Fibroblast of the aortic adventitia (primary cell): ENCODE results near the gene DOCK11. TPM values are rescaled to one million over a fixed set of nuclear protein-coding genes. Genes with fewer than 3 reads are reported as not detected.

Source experiments
- DNase-seq: peaks from one replicate; pipeline ENCODE4 v3.0.0-alpha.2; 2010; ENCODE audit warnings: low read depth
- H3K4me3 ChIP-seq: 2 replicates; pipeline ENCODE4 v1.5.1; 2011; ENCODE audit warnings: low read depth, mild to moderate bottlenecking, control low read depth, low read length, moderate library complexity
- total RNA-seq: library from RNA; depleted of rRNA; stranded (reverse); fragments of >200 nt; gene quantifications from 2 replicates; pipeline ENCODE4 v1.2.3, GENCODE V29; 2012; ENCODE audit warnings: low replicate concordance
- TF ChIP-seq, protein P1 (sequence below): IDR thresholded peaks from 2 replicates; pipeline ENCODE4 v1.5.1; 2011; ENCODE audit warnings: mild to moderate bottlenecking, low read length, control low read depth, inconsistent platforms; ENCODE audit not compliant: insufficient read depth

DOCK11 gene
- total RNA-seq, 1 donor: 34.8 TPM

DNA sequence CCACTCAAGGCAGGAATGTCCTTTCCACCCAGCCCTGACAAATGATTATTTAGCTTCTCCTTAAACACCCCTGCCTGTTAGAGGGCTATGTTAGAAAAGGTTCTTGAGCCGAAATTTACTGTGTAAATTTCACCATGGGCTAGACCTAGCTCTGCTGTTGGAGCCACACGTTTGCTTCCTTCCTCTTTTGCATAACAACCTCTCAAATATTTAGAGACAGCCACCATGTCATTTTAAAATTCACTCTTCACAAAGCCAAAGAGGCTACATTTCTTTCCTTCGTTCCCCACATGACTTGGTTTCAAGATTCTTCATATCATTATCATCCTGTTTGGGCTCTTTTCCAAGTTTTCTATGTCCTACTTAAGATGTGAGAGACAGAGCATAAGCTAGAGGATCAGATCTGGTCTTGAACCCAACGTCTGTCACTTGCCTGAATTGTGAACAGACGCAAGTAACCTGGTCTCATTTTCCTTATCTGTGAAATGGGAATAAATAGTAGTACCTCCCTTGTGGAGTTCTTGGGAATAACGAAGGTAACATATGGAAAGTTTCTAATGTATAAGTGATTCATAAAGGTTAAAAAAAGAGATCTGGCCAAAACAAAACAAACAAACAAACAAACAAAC lies 6.7 kb downstream of the DOCK11 start:
- DNase-seq: no peak
- TF ChIP-seq, protein P1, sequence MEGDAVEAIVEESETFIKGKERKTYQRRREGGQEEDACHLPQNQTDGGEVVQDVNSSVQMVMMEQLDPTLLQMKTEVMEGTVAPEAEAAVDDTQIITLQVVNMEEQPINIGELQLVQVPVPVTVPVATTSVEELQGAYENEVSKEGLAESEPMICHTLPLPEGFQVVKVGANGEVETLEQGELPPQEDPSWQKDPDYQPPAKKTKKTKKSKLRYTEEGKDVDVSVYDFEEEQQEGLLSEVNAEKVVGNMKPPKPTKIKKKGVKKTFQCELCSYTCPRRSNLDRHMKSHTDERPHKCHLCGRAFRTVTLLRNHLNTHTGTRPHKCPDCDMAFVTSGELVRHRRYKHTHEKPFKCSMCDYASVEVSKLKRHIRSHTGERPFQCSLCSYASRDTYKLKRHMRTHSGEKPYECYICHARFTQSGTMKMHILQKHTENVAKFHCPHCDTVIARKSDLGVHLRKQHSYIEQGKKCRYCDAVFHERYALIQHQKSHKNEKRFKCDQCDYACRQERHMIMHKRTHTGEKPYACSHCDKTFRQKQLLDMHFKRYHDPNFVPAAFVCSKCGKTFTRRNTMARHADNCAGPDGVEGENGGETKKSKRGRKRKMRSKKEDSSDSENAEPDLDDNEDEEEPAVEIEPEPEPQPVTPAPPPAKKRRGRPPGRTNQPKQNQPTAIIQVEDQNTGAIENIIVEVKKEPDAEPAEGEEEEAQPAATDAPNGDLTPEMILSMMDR: no peak

DNA sequence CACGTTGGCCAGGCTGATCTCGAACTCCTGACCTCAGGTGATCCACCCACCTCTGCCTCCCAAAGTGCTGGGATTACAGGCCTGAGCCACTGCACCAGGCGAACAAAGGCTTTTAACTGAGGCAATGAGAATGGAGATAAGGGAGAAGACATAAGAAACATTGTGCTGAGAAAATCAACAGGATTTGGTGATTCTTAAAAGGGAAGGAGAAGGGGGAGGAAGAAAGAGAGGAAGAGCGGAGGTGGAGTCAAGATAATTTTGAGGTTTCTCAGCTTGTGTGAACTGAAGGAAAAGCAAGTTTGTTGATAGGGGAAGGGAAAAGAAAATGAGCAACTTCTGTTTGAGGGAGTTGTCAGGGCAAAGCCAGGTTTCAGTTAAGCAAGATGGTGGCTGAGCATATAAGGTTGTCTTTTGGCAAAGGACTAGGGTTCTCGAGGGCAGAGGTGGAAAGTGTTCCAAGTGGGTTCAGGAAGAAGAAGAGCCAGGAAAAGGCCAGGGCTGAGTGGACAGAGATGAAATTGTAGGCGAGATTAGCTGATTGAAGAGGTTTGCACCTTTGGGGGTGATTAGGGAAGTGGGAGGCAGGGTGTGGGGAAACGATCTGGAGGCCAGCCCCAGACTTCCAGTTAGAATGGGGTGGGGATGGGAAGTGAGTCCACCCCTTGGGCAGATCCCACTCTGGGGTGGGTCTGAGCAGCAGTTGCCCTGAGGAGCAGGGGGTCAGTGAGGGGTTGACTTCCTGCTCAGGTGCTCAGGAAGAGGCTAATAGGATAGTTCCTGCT lies 7.8 kb downstream of the DOCK11 start:
- no peak for DNase-seq
- TF ChIP-seq, protein P1: no peak
- no peak overlapping the region for H3K4me3 ChIP-seq

More for the DNA sequence above, 6.7 kb downstream of the DOCK11 start:
- no peak overlapping the region for H3K4me3 ChIP-seq

DNA sequence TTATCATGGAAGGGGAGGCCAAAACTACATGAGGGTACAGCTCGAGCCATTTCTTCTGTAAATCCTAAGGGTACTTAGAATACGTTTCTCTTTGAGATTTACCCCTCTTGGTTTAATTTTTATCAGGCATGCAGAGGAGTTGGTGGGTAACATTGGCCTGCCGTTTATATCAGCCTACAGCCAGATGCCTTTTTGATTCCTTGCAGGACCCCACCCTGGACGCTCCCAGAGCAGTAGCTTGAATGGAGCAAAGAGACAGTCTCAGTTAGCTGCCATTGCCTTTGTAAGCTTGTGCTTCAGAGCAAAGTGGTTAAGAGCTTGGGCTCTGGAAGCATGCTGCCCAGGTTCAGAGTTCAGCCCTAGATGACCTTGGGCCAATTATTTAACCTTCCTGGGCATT lies 9.0 kb downstream of the DOCK11 start:
- no peak for DNase-seq
- TF ChIP-seq, protein P1: no peak
- no peak overlapping the region for H3K4me3 ChIP-seq

DNA sequence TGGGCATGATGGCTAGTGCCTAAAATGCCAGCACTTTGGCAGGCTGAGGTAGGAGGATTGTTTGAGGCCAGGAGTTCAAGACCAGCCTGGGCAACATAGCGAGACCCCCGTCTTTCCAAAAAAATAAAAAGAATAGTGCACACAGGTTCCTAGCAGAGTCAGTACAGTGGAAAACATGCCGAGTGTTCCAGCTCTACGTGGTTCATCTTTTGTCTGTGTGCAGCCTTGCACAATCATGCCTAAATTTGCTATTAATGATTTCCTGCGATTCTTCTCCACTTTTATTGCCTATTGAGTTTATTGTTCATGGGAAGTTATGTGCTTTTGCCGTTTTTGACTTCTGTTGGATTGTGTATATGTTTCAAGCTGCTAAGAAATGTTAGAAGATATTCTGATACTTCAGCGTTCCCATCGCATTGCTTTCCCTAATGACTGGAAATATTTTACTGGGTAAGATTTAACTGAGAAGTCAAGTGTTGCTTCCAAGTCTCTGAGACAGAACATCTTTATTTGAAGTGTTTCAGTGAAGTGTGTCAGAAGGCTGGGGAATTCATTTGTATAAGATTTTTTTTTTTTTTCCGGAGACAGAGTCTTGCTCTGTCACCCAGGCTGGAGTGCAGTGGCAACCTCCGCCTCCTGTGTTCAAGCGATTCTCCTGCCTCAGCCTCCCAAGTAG lies 11.3 kb downstream of the DOCK11 start:
- no peak for DNase-seq
- H3K4me3 ChIP-seq: no peak overlapping the region
- TF ChIP-seq, protein P1: no peak

DNA sequence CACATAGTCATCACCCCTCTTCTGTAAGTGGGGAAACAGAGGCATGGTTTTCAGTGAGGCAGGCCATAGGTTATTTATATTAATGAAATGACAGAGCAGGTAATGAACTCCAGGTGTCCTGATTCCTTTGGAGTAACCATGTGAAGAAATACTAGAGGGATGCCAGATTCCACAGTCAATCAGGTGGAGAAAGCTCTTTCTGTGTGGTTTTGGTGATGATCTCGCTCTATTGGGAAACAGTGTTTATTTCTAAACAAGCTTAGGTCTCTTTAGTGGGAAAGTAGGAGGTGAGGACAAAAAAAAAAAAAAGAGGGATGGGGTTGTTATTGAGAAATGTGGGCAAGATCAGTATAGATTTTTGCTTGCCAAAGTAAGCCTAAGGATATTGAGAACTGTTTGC lies 12.2 kb downstream of the DOCK11 start:
- TF ChIP-seq, protein P1: no peak
- DNase-seq: no peak

DNA sequence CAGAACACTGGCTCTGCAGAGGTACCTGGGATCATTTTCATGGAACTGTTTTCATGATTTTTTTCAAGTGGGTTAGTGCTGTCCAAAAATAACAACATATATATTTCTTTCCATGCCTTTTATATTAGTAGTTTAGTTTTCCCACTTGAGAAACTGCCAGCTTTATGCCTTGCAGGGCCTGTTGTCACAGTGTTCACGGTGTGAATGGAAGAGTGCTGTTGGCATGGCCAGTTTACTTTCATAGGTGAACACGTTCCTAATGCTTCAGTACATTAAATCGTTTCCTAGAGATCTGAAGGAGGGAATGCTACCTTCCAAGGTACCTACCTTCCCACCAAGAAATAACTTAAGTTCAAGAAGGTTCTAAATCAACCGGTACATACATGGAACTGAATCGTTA lies 12.6 kb downstream of the DOCK11 start:
- TF ChIP-seq, protein P1: no peak
- no peak for DNase-seq
- H3K4me3 ChIP-seq: no peak overlapping the region

More for the DNA sequence above, 12.2 kb downstream of the DOCK11 start:
- no peak overlapping the region for H3K4me3 ChIP-seq
